Left colon (tissue), 2 donors: ENCODE measurements around the gene TRIM8. TPM values are rescaled to one million over a fixed set of nuclear protein-coding genes. Genes with fewer than 3 reads are reported as not detected.

Source experiments
- ATAC-seq: fragments of 200-7000 bp; cut with Tn5 transposase; one replicate; pipeline ENCODE4 v1.9.1; 2020; ENCODE audit warnings: mild to moderate bottlenecking, moderate library complexity
- DNase-seq, 2 donors: peaks; one replicate each; pipeline ENCODE4 v3.0.0-alpha.2; 2020
- intact Hi-C, 2 donors: fragments of 100-400 bp; cut with DNase I in 1 of 2; cut with micrococcal nuclease in 1 of 2; formaldehyde crosslinking; loops; one replicate each; pipeline versions ENCODE4 v1.11.2 to v1.14.0; 2022; cut with DNase I, micrococcal nuclease
- total RNA-seq, 2 donors: library from RNA; stranded (reverse); fragmentation: NEBNext Ultra II Directional; extraction: Animal tissue kit (Norgen Biotek cat#: 25700); gene quantifications; one replicate each; pipeline ENCODE4 v1.2.1, GENCODE V29; 2021
- donor health status: DM: no; HTN: no; CAD: no.
- donor health status: DM: yes; HTN: yes; CAD: no.

TRIM8 gene
- total RNA-seq, 2 donors from 2014 or later, result 58.4 to 64.0 TPM

- DNase-seq (peak; percentile 58 to 60), ATAC-seq (peak; percentile 0)
- intact Hi-C loops, result no loop called here
These were observed 2.5 kb downstream of the TRIM8 start for GRCh38 chr10:102646610-102647442.

- ATAC-seq, result no peak
- no peak for DNase-seq
- intact Hi-C loops, result no loop called here
These were observed 3.4 kb downstream of the TRIM8 start for GRCh38 chr10:102647443-102648268.

- intact Hi-C loops, result no loop called here
- DNase-seq, result no peak
- ATAC-seq, result no peak
These were observed 4.1 kb downstream of the TRIM8 start for GRCh38 chr10:102648269-102648888.

- no peak for ATAC-seq
- intact Hi-C loops, result no loop called here
- no peak for DNase-seq
These were observed 4.9 kb downstream of the TRIM8 start for GRCh38 chr10:102648889-102649796.

GRCh38 chr10:102649797-102650654 lies 5.7 kb downstream of the TRIM8 start:
- ATAC-seq (no peak), DNase-seq (no peak)
- intact Hi-C loops, result no loop called here

GRCh38 chr10:102650655-102651454 lies 6.6 kb downstream of the TRIM8 start:
- DNase-seq (no peak), ATAC-seq (no peak)

GRCh38 chr10:102651455-102652169 lies 7.3 kb downstream of the TRIM8 start:
- DNase-seq (no peak), ATAC-seq (no peak)
- intact Hi-C loops, result no loop called here

More at GRCh38 chr10:102650655-102651454, 6.6 kb downstream of the TRIM8 start:
- intact Hi-C loops, result no loop called here

GRCh38 chr10:102652170-102652916 lies 8.1 kb downstream of the TRIM8 start:
- DNase-seq (no peak), ATAC-seq (no peak)
- intact Hi-C loops, result no loop called here

- ATAC-seq (no peak), DNase-seq (no peak)
- intact Hi-C loops, result no loop called here
These were observed 8.8 kb downstream of the TRIM8 start for GRCh38 chr10:102653060-102653459.

GRCh38 chr10:102654566-102654965 lies 10.3 kb downstream of the TRIM8 start:
- intact Hi-C loops, result no loop called here
- DNase-seq (no peak), ATAC-seq (no peak)

- ATAC-seq, result no peak
- DNase-seq, result no peak
- intact Hi-C loops, result no loop called here
These were observed 10.7 kb downstream of the TRIM8 start for GRCh38 chr10:102654969-102655368.

GRCh38 chr10:102656026-102656425 lies 11.7 kb downstream of the TRIM8 start:
- ATAC-seq (no peak), DNase-seq (no peak)
- intact Hi-C loops, result no loop called here

GRCh38 chr10:102656791-102657371 lies 12.6 kb downstream of the TRIM8 start:
- intact Hi-C loops, result no loop called here
- no peak for ATAC-seq
- DNase-seq, result no peak

GRCh38 chr10:102657451-102657850 lies 13.2 kb downstream of the TRIM8 start:
- DNase-seq (no peak), ATAC-seq (no peak)
- intact Hi-C loops, result no loop called here

GRCh38 chr10:102657984-102658724 lies 13.9 kb downstream of the TRIM8 start:
- intact Hi-C loops, result no loop called here
- DNase-seq (peak; percentile 66 to 75), ATAC-seq (peak; percentile 65)
